ENCODE results near the gene RFNG. TPM values are rescaled to one million over a fixed set of nuclear protein-coding genes. Genes with fewer than 3 reads are reported as not detected.
A peak's percentile ranks its signal among the peaks of the same experiment; 100 is the strongest.

Gene RFNG
- total and polyA plus RNA-seq, 7 donors: 27.1 to 40.7 (median 31.2) TPM

DNA sequence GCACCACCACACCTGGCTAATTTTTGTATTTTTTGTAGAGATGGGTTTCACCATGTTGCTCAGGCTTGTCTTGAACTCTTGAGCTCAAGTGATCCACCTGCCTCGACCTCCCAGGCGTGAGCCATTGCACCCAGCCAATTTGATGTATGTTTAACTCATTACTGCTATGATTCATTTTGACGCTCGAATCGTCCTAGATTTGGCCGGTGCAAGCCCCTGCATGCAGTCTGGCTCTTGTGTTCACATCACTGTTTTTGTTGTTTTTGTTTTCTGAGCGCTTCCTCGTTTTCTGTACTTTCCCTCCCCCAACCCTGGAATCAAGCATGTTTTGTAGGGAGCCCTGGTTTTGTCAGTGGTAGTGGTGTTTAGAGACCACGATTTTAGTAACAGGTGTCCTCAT lies 21.8 kb upstream of the RFNG start:
- H3K27me3 ChIP-seq (ENCODE audit: insufficient read depth in 3 of 3, low read length in 2 of 3): no peaks in the 10 kb centered on the region
- WGBS, 3 donors: 73 to 84% (median 77%) methylated on average over 9 of the region's 9 CpGs
- ATAC-seq (no peak), DNase-seq (peak in 1 of 2 donors; percentile 25)
- H3K27ac ChIP-seq: no peak overlapping the region
- no peak overlapping the region for H3K4me3 ChIP-seq
- TF ChIP-seq, protein P1, sequence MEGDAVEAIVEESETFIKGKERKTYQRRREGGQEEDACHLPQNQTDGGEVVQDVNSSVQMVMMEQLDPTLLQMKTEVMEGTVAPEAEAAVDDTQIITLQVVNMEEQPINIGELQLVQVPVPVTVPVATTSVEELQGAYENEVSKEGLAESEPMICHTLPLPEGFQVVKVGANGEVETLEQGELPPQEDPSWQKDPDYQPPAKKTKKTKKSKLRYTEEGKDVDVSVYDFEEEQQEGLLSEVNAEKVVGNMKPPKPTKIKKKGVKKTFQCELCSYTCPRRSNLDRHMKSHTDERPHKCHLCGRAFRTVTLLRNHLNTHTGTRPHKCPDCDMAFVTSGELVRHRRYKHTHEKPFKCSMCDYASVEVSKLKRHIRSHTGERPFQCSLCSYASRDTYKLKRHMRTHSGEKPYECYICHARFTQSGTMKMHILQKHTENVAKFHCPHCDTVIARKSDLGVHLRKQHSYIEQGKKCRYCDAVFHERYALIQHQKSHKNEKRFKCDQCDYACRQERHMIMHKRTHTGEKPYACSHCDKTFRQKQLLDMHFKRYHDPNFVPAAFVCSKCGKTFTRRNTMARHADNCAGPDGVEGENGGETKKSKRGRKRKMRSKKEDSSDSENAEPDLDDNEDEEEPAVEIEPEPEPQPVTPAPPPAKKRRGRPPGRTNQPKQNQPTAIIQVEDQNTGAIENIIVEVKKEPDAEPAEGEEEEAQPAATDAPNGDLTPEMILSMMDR (IDR thresholded peaks at IDR 0.05): no peak
- H3K36me3 ChIP-seq (ENCODE audit: insufficient read depth in 1 of 2, low read depth in 1 of 2): no peaks in the 10 kb centered on the region
- H3K4me1 ChIP-seq: no peaks in the 10 kb centered on the region
- H3K9me3 ChIP-seq: no peaks in the 10 kb centered on the region
- intact Hi-C loops (cut with DNase I): loop anchor here in 1 of 2 donors (2.0 kb wide), 1 partner anchor 27 kb away; no protein-coding TSS in a partner anchor

DNA sequence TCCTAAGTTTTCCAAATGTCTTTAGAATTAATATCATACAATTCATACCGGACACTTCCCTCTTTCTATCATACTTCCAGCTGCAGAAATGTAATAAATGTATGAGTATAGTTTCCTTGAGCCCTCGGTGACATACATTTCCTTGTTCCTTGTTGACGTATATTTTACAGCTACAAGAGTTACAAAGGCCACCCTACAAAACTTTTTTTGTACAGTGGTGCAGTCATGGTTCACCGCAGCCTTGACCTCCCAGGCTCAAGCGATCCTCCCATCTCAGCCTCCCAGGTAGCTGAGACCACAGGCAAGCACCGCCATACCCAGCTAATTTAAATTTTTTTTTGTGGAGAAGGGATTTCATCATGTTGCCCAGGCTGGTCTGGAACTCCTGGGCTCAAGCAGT lies 21.2 kb upstream of the RFNG start:
- Histone ChIP-seq H3K9me3 (no peaks in the 10 kb centered on the region), H3K4me1 (no peaks in the 10 kb centered on the region), H3K27ac (no peak overlapping the region), H3K4me3 (no peak overlapping the region), H3K27me3 (ENCODE audit: insufficient read depth in 3 of 3, low read length in 2 of 3) (no peaks in the 10 kb centered on the region), H3K36me3 (ENCODE audit: insufficient read depth in 1 of 2, low read depth in 1 of 2) (no peaks in the 10 kb centered on the region)
- 79 to 84% (median 79%) methylated on average over 6 of the region's 6 CpGs for WGBS, 3 donors
- TF ChIP-seq, protein P1 (IDR thresholded peaks at IDR 0.05): no peak
- no peak for ATAC-seq
- DNase-seq: peak in 1 of 2 donors; percentile 8
- intact Hi-C loops (cut with DNase I): loop anchor here in 1 of 2 donors (2.0 kb wide), 1 partner anchor 26 kb away; no protein-coding TSS in a partner anchor

DNA sequence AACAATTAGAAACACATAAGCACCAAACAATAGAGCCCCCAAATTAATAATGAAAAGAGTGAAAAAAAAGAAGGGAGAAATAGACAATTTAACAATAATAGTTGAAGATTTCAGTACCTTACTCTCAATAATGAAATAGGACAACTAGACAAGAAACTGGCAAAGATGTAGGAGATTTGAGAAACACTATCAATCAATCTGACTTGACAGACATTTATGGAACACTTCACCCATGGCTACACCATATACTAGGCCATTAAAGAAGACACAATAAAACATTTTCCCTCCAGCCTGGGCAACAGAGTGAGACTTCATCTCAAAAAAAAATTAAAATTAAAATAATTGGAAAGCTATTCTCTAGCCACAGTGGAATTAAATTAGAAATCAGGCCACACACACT lies 19.0 kb upstream of the RFNG start:
- Histone ChIP-seq H3K36me3 (ENCODE audit: insufficient read depth in 1 of 2, low read depth in 1 of 2) (no peaks in the 10 kb centered on the region), H3K4me3 (no peak overlapping the region), H3K9me3 (no peaks in the 10 kb centered on the region), H3K27ac (no peak overlapping the region), H3K27me3 (ENCODE audit: insufficient read depth in 3 of 3, low read length in 2 of 3) (no peaks in the 10 kb centered on the region), H3K4me1 (no peaks in the 10 kb centered on the region)
- intact Hi-C loops (cut with DNase I): no loop called here
- DNase-seq: no peak
- no peak for ATAC-seq
- TF ChIP-seq, protein P1 (IDR thresholded peaks at IDR 0.05): no peak

DNA sequence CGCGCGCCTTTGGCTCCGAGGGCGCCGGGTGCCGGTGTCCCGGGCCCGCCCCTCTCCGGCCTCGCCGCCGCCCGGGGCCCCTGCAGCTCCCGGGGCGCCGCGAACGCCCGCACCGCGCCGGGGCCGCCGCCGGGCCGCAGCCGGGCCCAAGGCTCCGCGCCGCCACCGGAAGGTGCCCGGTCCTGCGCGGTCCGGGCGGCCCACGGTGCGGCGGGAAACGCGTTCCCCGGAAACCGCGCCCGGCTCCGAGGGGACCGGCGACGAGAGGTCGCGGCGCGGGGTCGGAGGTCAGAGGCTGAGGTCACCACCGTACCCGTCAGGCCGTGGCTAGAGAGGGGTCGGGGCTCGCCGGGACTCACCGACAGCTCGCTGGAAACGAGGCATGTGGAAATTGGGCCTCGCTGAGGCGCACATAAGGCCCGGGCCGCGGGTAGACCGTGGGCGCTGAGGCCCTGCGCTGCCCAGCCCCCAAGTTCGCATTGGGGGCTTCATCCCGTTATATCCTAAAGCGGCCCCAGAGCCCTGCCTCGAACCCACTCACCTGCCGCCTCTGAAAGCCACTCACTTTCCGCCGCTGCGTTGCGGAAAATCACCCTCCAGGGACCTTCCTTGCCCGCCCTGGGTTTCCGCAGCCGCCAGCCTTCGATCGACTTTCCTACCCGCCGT lies 14.2 kb upstream of the RFNG start, which contains the start of gene DUS1L:
Gene DUS1L, minus strand, starts transcription at position 167 of the 666 bp plus-strand sequence. CDS start 745 bp downstream, outside the sequence.
- WGBS, 3 donors: 6 to 8% (median 7%) methylated on average over 62 to 88 of the region's 88 CpGs
- peaks cover 7 to 34% of the 10 kb centered on the region in 2 donors for H3K36me3 ChIP-seq (ENCODE audit: insufficient read depth in 1 of 2, low read depth in 1 of 2)
- peak within 1 kb of the TSS; percentile 98 for H3K4me3 ChIP-seq
- H3K27ac ChIP-seq: peak within 1 kb of the TSS; percentile 94
- no peaks in the 10 kb centered on the region for H3K9me3 ChIP-seq
- intact Hi-C loops (cut with DNase I): loop anchor here in 1 of 2 donors (1.0 to 2.0 kb wide), 2 partner anchors 12 to 31 kb away; no protein-coding TSS in a partner anchor
- DNase-seq (peak; percentile 73 to 84), ATAC-seq (peak; percentile 86 to 94 (median 90))
- peaks cover 9% of the 10 kb centered on the region for H3K4me1 ChIP-seq
- H3K27me3 ChIP-seq (ENCODE audit: insufficient read depth in 3 of 3, low read length in 2 of 3): no peaks in the 10 kb centered on the region
- TF ChIP-seq, protein P1 (IDR thresholded peaks at IDR 0.05): no peak
